DND-41 (cell line): ENCODE measurements around the gene IFFO2.
A peak's percentile ranks its signal among the peaks of the same experiment; 100 is the strongest.

Source experiments
- EZH2 ChIP-seq: IDR thresholded peaks from 3 replicates; pipeline ENCODE4 v1.6.1; 2012; ENCODE audit warnings: borderline replicate concordance, low read depth, mild to moderate bottlenecking, moderate library complexity, low read length, inconsistent platforms; ENCODE audit not compliant: severe bottlenecking
- TF ChIP-seq, protein P1 (sequence below): IDR thresholded peaks from 2 replicates; pipeline ENCODE4 v1.5.1; 2012; ENCODE audit warnings: borderline replicate concordance, low read length, moderate library complexity, mild to moderate bottlenecking; ENCODE audit not compliant: poor library complexity, severe bottlenecking; ENCODE audit errors: extremely low read depth

DNA sequence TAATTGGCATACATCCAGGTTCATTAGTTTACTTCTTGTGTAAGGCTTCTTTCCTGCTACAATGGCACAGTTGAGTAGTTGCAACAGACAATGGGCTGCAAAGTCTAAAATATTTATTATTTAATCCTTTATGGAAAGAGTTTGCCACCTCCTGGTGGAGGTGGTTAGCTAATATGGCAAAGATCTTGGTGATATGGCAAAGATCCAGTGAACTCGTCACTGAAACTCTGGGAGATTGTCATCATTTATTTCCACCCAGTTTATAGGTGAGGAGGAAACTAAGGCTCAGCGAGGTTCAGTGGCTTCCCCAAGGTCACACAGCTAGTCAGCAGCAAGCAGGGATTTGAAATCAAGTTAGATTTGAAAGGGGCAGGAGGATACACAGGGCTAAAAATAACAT is 16.1 kb upstream of the IFFO2 start:
- TF ChIP-seq, protein P1, sequence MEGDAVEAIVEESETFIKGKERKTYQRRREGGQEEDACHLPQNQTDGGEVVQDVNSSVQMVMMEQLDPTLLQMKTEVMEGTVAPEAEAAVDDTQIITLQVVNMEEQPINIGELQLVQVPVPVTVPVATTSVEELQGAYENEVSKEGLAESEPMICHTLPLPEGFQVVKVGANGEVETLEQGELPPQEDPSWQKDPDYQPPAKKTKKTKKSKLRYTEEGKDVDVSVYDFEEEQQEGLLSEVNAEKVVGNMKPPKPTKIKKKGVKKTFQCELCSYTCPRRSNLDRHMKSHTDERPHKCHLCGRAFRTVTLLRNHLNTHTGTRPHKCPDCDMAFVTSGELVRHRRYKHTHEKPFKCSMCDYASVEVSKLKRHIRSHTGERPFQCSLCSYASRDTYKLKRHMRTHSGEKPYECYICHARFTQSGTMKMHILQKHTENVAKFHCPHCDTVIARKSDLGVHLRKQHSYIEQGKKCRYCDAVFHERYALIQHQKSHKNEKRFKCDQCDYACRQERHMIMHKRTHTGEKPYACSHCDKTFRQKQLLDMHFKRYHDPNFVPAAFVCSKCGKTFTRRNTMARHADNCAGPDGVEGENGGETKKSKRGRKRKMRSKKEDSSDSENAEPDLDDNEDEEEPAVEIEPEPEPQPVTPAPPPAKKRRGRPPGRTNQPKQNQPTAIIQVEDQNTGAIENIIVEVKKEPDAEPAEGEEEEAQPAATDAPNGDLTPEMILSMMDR: peak; percentile 48
- no peak for TF ChIP-seq EZH2
